HEK293 (cell line): ENCODE results near the gene PSTPIP2.

Source experiments
- CTCF ChIA-PET: fragments of 350-600 bp; formaldehyde crosslinking; extraction: SDS; loops from one replicate; lab custom pipeline; 2021; ENCODE audit warnings: antibody characterized with exemption; lab: Yijun Ruan, JAX
- POLR2A ChIA-PET: fragments of 300-600 bp; formaldehyde crosslinking; extraction: SDS; loops from one replicate; lab custom pipeline; 2020; ENCODE audit warnings: antibody characterized with exemption, inconsistent platforms; lab: Yijun Ruan, JAX
- H3K27ac ChIP-seq: fragments of 200-500 bp; sonication (Bioruptor generic); 2 replicates; pipeline ENCODE4 v1.5.1; 2014; ENCODE audit warnings: low read depth, low read length, control low read depth, inconsistent platforms; ENCODE audit errors: extremely low read depth
- H3K36me3 ChIP-seq, 2 experiments: fragments of 200-500 bp in 1 of 2; sonication (Bioruptor generic) in 1 of 2; 1 replicate in 1 of 2; 2 replicates in 1 of 2; pipeline ENCODE4 v1.5.1; 2014 to 2017; ENCODE audit warnings: inconsistent platforms in 2 of 2, low read length in 2 of 2; ENCODE audit not compliant: control insufficient read depth in 2 of 2, insufficient read depth in 1 of 2
- H3K4me1 ChIP-seq: fragments of 200-500 bp; sonication (Bioruptor generic); 2 replicates; pipeline ENCODE4 v1.5.1; 2014; ENCODE audit warnings: mild to moderate bottlenecking, low read length, inconsistent platforms; ENCODE audit not compliant: control insufficient read depth, insufficient read depth
- H3K4me3 ChIP-seq: 2 replicates; pipeline ENCODE4 v1.5.1; 2011; ENCODE audit warnings: low read depth, mild to moderate bottlenecking, control low read depth, low read length, moderate library complexity
- H3K9me3 ChIP-seq: fragments of 200-500 bp; sonication (Bioruptor generic); 2 replicates; pipeline ENCODE4 v1.5.1; 2014; ENCODE audit warnings: low read depth, low read length, inconsistent platforms; ENCODE audit not compliant: control insufficient read depth, insufficient read depth
- BCL11A ChIP-seq: fragments of 450-650 bp; formaldehyde crosslinking; IDR thresholded peaks from 2 replicates; pipeline ENCODE4 v1.5.1; 2016; ENCODE audit warnings: low read depth, missing biosample characterization, missing genetic modification characterization
- GLIS1 ChIP-seq: fragments of 450-650 bp; formaldehyde crosslinking; IDR thresholded peaks from 2 replicates; pipeline ENCODE4 v1.5.1; 2016; ENCODE audit warnings: missing biosample characterization, missing genetic modification characterization
- HOXC10 ChIP-seq: sonication (generic); formaldehyde crosslinking; IDR thresholded peaks from 2 replicates; pipeline ENCODE4 v1.8.1; 2023; ENCODE audit warnings: mild to moderate bottlenecking, missing genetic modification reagents
- IKZF3 ChIP-seq: fragments of 450-650 bp; IDR thresholded peaks from 2 replicates; pipeline ENCODE4 v1.5.0; 2018; ENCODE audit warnings: missing biosample characterization, mild to moderate bottlenecking, missing genetic modification characterization, moderate library complexity
- KLF7 ChIP-seq: fragments of 450-650 bp; formaldehyde crosslinking; IDR thresholded peaks from 2 replicates; pipeline ENCODE4 v1.5.1; 2016; ENCODE audit warnings: missing biosample characterization, missing genetic modification characterization, borderline replicate concordance
- KLF9 ChIP-seq: fragments of 450-650 bp; formaldehyde crosslinking; IDR thresholded peaks from 2 replicates; pipeline ENCODE4 v1.5.1; 2016; ENCODE audit warnings: missing biosample characterization, missing genetic modification characterization, low read depth
- OSR2 ChIP-seq: fragments of 450-650 bp; formaldehyde crosslinking; IDR thresholded peaks from 2 replicates; pipeline ENCODE4 v1.5.1; 2016; ENCODE audit warnings: missing biosample characterization, missing genetic modification characterization
- SCRT1 ChIP-seq: fragments of 450-650 bp; formaldehyde crosslinking; IDR thresholded peaks from 2 replicates; pipeline ENCODE4 v1.5.1; 2016; ENCODE audit warnings: missing biosample characterization, missing genetic modification characterization, borderline replicate concordance
- TRIM28 ChIP-seq: IDR thresholded peaks from 2 replicates; pipeline ENCODE4 v1.6.1; 2011; ENCODE audit warnings: low read length, control low read depth, borderline replicate concordance
- ZNF10 ChIP-seq: fragments of 450-650 bp; formaldehyde crosslinking; IDR thresholded peaks from 2 replicates; pipeline ENCODE4 v1.5.1; 2017; ENCODE audit warnings: missing biosample characterization, missing genetic modification characterization
- ZNF121 ChIP-seq: fragments of 450-650 bp; formaldehyde crosslinking; IDR thresholded peaks from 2 replicates; pipeline ENCODE4 v1.5.1; 2016; ENCODE audit warnings: missing biosample characterization, missing genetic modification characterization
- ZNF155 ChIP-seq: fragments of 450-650 bp; formaldehyde crosslinking; IDR thresholded peaks from 2 replicates; pipeline ENCODE4 v1.5.1; 2016; ENCODE audit warnings: missing biosample characterization, missing genetic modification characterization
- ZNF2 ChIP-seq: fragments of 450-650 bp; formaldehyde crosslinking; IDR thresholded peaks from 2 replicates; pipeline ENCODE4 v1.5.1; 2016; ENCODE audit warnings: missing biosample characterization, missing genetic modification characterization
- ZNF302 ChIP-seq: fragments of 450-650 bp; formaldehyde crosslinking; IDR thresholded peaks from 2 replicates; pipeline ENCODE4 v1.5.1; 2016; ENCODE audit warnings: missing biosample characterization, missing genetic modification characterization, low read depth
- ZNF311 ChIP-seq: fragments of 450-650 bp; formaldehyde crosslinking; IDR thresholded peaks from 2 replicates; pipeline ENCODE4 v1.5.1; 2017; ENCODE audit warnings: missing biosample characterization, missing genetic modification characterization, borderline replicate concordance
- ZNF324 ChIP-seq: fragments of 450-650 bp; formaldehyde crosslinking; IDR thresholded peaks from 2 replicates; pipeline ENCODE4 v1.5.1; 2016; ENCODE audit warnings: missing biosample characterization, missing genetic modification characterization
- ZNF335 ChIP-seq: fragments of 450-650 bp; formaldehyde crosslinking; conservative IDR thresholded peaks from 2 replicates; pipeline ENCODE4 v1.5.1; 2016; ENCODE audit warnings: missing biosample characterization, missing genetic modification characterization
- ZNF521 ChIP-seq: fragments of 450-650 bp; formaldehyde crosslinking; IDR thresholded peaks from 2 replicates; pipeline ENCODE4 v1.5.1; 2017; ENCODE audit warnings: missing biosample characterization, mild to moderate bottlenecking, missing genetic modification characterization
- ZNF596 ChIP-seq: fragments of 450-650 bp; IDR thresholded peaks from 2 replicates; pipeline ENCODE4 v1.5.0; 2018; ENCODE audit warnings: missing biosample characterization, mild to moderate bottlenecking, missing genetic modification characterization, moderate library complexity
- ZNF600 ChIP-seq: fragments of 450-650 bp; formaldehyde crosslinking; IDR thresholded peaks from 2 replicates; pipeline ENCODE4 v1.5.1; 2016; ENCODE audit warnings: missing biosample characterization, missing genetic modification characterization
- ZNF624 ChIP-seq: fragments of 450-650 bp; formaldehyde crosslinking; IDR thresholded peaks from 2 replicates; pipeline ENCODE4 v1.5.1; 2017; ENCODE audit warnings: missing biosample characterization, missing genetic modification characterization
- ZNF707 ChIP-seq: fragments of 450-650 bp; formaldehyde crosslinking; IDR thresholded peaks from 2 replicates; pipeline ENCODE4 v1.5.1; 2016; ENCODE audit warnings: missing biosample characterization, missing genetic modification characterization
- ZSCAN30 ChIP-seq: fragments of 450-650 bp; IDR thresholded peaks from 2 replicates; pipeline ENCODE4 v1.5.1; 2018; ENCODE audit warnings: missing biosample characterization, mild to moderate bottlenecking, missing genetic modification characterization, moderate library complexity
- TF ChIP-seq, protein P1 (sequence below): fragments of 450-650 bp; formaldehyde crosslinking; IDR thresholded peaks from 2 replicates; pipeline ENCODE4 v1.5.1; 2017; ENCODE audit warnings: missing biosample characterization, missing genetic modification characterization
- TF ChIP-seq, protein P2 (sequence below): fragments of 450-650 bp; formaldehyde crosslinking; IDR thresholded peaks from 2 replicates; pipeline ENCODE4 v1.5.1; 2016; ENCODE audit warnings: missing biosample characterization, missing genetic modification characterization
- TF ChIP-seq, protein P3 (sequence below): fragments of 450-650 bp; formaldehyde crosslinking; IDR thresholded peaks from 2 replicates; pipeline ENCODE4 v1.5.1; 2016; ENCODE audit warnings: missing biosample characterization, missing genetic modification characterization

The PSTPIP2 gene

DNA sequence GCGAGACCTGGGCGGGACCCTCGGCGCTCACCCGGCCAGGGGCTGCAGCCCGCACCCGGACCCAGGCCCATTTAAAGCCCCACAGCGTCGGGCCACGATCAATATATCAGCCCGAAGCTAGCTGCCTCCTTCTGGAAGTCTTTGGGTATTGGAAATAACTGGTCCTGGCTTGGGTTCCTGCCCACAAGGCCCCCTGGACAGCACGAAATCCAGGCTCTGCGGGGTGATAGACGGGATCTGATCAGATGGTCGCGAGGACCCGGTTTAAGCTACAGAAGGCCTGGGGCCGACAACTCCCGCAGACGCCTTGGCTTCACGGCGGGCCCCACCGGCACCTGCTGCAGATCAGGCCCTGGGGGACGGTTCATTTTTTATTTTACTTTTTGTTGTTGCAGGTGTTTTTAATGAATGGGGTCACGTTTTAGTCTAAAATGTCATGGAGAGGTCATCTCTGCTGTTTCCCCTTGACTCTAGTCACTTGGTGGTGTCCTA is 362 bp upstream of the PSTPIP2 start (continued):
- TF ChIP-seq ZNF302 (no peak), SCRT1 (tag by site-specific recombination) (no peak), ZNF596 (tag by site-specific recombination) (no peak), ZNF155 (tag by site-specific recombination) (no peak), IKZF3 (tag by site-specific recombination) (no peak), KLF7 (tag by site-specific recombination) (no peak), GLIS1 (peak; percentile 61), TRIM28 (no peak), ZSCAN30 (tag by site-specific recombination) (no peak), ZNF324 (tag by site-specific recombination) (no peak), ZNF707 (no peak), ZNF600 (tag by site-specific recombination) (no peak), HOXC10 (no peak), ZNF335 (peak; percentile 52), ZNF121 (tag by site-specific recombination) (no peak), ZNF10 (tag by site-specific recombination) (0 out of 2 replicates have a peak, but pooled peaks have one; percentile 56)
- TF ChIP-seq, protein P1, sequence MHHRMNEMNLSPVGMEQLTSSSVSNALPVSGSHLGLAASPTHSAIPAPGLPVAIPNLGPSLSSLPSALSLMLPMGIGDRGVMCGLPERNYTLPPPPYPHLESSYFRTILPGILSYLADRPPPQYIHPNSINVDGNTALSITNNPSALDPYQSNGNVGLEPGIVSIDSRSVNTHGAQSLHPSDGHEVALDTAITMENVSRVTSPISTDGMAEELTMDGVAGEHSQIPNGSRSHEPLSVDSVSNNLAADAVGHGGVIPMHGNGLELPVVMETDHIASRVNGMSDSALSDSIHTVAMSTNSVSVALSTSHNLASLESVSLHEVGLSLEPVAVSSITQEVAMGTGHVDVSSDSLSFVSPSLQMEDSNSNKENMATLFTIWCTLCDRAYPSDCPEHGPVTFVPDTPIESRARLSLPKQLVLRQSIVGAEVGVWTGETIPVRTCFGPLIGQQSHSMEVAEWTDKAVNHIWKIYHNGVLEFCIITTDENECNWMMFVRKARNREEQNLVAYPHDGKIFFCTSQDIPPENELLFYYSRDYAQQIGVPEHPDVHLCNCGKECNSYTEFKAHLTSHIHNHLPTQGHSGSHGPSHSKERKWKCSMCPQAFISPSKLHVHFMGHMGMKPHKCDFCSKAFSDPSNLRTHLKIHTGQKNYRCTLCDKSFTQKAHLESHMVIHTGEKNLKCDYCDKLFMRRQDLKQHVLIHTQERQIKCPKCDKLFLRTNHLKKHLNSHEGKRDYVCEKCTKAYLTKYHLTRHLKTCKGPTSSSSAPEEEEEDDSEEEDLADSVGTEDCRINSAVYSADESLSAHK (tag by site-specific recombination): no peak
- TF ChIP-seq, protein P2, sequence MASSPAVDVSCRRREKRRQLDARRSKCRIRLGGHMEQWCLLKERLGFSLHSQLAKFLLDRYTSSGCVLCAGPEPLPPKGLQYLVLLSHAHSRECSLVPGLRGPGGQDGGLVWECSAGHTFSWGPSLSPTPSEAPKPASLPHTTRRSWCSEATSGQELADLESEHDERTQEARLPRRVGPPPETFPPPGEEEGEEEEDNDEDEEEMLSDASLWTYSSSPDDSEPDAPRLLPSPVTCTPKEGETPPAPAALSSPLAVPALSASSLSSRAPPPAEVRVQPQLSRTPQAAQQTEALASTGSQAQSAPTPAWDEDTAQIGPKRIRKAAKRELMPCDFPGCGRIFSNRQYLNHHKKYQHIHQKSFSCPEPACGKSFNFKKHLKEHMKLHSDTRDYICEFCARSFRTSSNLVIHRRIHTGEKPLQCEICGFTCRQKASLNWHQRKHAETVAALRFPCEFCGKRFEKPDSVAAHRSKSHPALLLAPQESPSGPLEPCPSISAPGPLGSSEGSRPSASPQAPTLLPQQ (tag by site-specific recombination): peak; percentile 87

DNA sequence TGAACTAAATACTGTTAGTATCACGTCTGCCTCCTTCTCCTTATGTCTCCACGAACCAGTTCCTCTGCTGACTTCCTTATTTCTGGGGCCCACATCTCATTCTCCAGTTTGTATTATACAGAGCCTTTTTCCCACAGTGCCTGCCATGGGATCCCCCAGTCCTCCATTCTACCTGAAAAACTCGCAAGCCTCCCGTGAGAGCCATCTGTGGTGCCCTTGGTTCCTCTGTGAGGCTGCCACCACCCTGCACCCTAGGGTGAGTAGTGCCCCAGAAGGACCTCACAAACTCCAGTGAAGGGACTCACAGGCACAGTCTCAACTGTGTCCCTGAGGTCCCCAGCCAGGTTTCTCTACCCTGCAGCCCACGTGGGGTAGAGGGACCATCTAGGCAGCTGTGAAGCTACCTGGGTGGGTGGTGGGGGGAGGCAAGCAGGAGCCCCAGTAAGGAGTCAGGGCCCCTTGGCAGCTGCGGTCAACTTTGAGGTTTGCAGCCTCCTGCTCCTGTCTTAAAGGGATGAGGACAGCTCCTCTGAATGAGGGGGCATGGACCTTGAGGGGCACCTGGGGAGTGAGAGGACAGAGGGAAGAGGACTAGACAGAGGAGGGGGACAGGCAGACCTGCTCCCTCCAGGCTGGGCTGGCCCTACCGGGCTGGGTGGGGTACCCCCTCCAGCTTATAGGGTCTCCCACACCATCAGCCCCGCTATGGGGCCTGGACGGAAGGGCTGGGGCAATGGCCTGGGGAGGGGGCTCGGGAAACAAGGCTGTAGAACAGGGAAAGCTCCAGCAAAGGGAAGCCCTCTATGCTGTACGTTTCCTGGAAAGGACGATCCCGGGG is 1.0 kb downstream of the PSTPIP2 start:
- H3K4me3 ChIP-seq: peak overlapping the region; percentile 65
- POLR2A ChIA-PET: interaction anchor here (0.6 kb wide), 1 partner anchor 100 kb away, joined by 3 read pairs; no protein-coding TSS in a partner anchor
- H3K9me3 ChIP-seq: no peaks in the 10 kb centered on the region
- TF ChIP-seq KLF9 (tag by site-specific recombination) (no peak), ZNF335 (0 out of 2 replicates have a peak, but pooled peaks have one; percentile 16)
- H3K36me3 ChIP-seq: no peaks in the 10 kb centered on the region
- CTCF ChIA-PET: interaction anchor here (0.7 to 3.7 kb wide), 4 partner anchors 13 to 406 kb away, joined by 3 to 48 read pairs (median 4); no protein-coding TSS in a partner anchor
- peak overlapping the region; percentile 59; the same call in 1 of the 2 replicates for H3K27ac ChIP-seq
- no peaks in the 10 kb centered on the region for H3K4me1 ChIP-seq

DNA sequence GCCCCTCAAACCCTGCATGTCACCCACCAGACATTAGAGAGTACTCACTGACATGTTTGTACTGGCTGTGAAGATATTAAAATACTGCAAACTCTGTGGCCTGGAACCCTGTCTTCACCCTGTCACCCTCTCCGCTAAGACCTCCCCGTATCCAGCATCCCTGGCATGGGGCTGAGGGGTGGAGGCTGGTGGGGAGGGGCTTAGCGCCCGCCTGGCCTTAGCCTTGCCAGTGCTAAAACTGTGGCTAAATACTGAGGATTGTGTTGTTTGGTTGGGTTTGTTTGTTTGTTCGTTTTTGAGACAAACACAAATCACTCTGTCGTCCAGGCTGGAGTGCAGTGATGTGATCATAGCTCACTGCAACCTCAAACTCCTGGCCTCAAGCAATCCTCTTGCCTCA is 1.8 kb downstream of the PSTPIP2 start:
- no peaks in the 10 kb centered on the region for H3K4me1 ChIP-seq
- no peaks in the 10 kb centered on the region for H3K9me3 ChIP-seq
- H3K4me3 ChIP-seq: no peak overlapping the region
- POLR2A ChIA-PET: interaction anchor here (0.9 kb wide), 1 partner anchor 22 kb away, joined by 3 read pairs; no protein-coding TSS in a partner anchor
- CTCF ChIA-PET: interaction anchor here (0.7 to 1.3 kb wide), 3 partner anchors 97 to 404 kb away, joined by 3 read pairs; no protein-coding TSS in a partner anchor
- no peaks in the 10 kb centered on the region for H3K36me3 ChIP-seq
- TF ChIP-seq ZNF2 (tag by site-specific recombination): no peak
- TF ChIP-seq BCL11A (tag by site-specific recombination): no peak
- TF ChIP-seq, protein P3, sequence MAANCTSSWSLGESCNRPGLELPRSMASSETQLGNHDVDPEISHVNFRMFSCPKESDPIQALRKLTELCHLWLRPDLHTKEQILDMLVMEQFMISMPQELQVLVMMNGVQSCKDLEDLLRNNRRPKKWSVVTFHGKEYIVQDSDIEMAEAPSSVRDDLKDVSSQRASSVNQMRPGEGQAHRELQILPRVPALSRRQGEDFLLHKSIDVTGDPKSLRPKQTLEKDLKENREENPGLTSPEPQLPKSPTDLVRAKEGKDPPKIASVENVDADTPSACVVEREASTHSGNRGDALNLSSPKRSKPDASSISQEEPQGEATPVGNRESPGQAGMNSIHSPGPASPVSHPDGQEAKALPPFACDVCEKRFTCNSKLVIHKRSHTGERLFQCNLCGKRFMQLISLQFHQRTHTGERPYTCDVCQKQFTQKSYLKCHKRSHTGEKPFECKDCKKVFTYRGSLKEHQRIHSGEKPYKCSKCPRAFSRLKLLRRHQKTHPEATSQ (tag by site-specific recombination): no peak
- TF ChIP-seq ZNF521 (tag by site-specific recombination): no peak
- no peak for TF ChIP-seq OSR2 (tag by site-specific recombination)
- no peak for TF ChIP-seq ZNF624 (tag by site-specific recombination)
- no peak for TF ChIP-seq ZNF311 (tag by site-specific recombination)
- no peak overlapping the region for H3K27ac ChIP-seq
